NCI-H1105 (cell line): Measurements from ENCODE around the gene AKT3.

ENCODE experiments used
- DNase-seq: peaks from one replicate; lab custom pipeline; 2025; lab: John Stamatoyannopoulos, UW

AKT3 gene

GRCh38 chr1:243461700-243462099 lies 388.3 kb downstream of the AKT3 start:
- no peak for DNase-seq

- no peak for DNase-seq
These were observed 391.0 kb downstream of the AKT3 start for GRCh38 chr1:243459059-243459458.

- no peak for DNase-seq
These were observed 392.6 kb downstream of the AKT3 start for GRCh38 chr1:243457363-243457982.

GRCh38 chr1:243455760-243456651 lies 394.0 kb downstream of the AKT3 start:
- no peak for DNase-seq

- DNase-seq, result no peak
These were observed 395.6 kb downstream of the AKT3 start for GRCh38 chr1:243454328-243454997.

GRCh38 chr1:243452092-243452491 lies 398.0 kb downstream of the AKT3 start:
- DNase-seq, result no peak

- no peak for DNase-seq
These were observed 400.7 kb downstream of the AKT3 start for GRCh38 chr1:243449373-243449772.

- no peak for DNase-seq
These were observed 402.2 kb downstream of the AKT3 start for GRCh38 chr1:243447844-243448243.

GRCh38 chr1:243447347-243447746 lies 402.7 kb downstream of the AKT3 start:
- no peak for DNase-seq

GRCh38 chr1:243443557-243443956 lies 406.5 kb downstream of the AKT3 start:
- no peak for DNase-seq

- no peak for DNase-seq
These were observed 408.4 kb downstream of the AKT3 start for GRCh38 chr1:243441601-243442000.

- DNase-seq, result no peak
These were observed 409.6 kb downstream of the AKT3 start for GRCh38 chr1:243440406-243440805.

- no peak for DNase-seq
These were observed 411.2 kb downstream of the AKT3 start for GRCh38 chr1:243438815-243439214.
